Measurements from ENCODE around the gene TP53AIP1. TPM values are rescaled to one million over a fixed set of nuclear protein-coding genes. Genes with fewer than 3 reads are reported as not detected.

TP53AIP1 gene
- total RNA-seq, 1 experiment from 2014 or later: not detected

GRCh38 chr11:128965485-128965884 is 22.8 kb upstream of the TP53AIP1 start:
- Mint-ChIP-seq H3K36me3 (ENCODE audit: insufficient read depth in 1 of 3, low read depth in 3 of 3) (peaks cover 11 to 17% (median 17%) of the 10 kb centered on the region in 3 experiments; a peak in 6 of 7 replicates), H3K27me3 (ENCODE audit: low read depth) (no peaks in the 10 kb centered on the region), H3K4me1 (peaks cover 7 to 9% of the 10 kb centered on the region in 2 experiments; a peak in 3 of 4 replicates), H3K4me3 (no peak overlapping the region), H3K9me3 (no peaks in the 10 kb centered on the region), H3K27ac (no peak overlapping the region)
- no peak for DNase-seq
- Histone ChIP-seq H3K56ac (ENCODE audit: insufficient read length, low read depth, low read length) (no peak overlapping the region), H3K9ac (ENCODE audit: extremely low read depth, insufficient read length, low read length) (no peak overlapping the region), H3K4ac (ENCODE audit: low read depth, low read length) (no peak overlapping the region), H2BK20ac (ENCODE audit: low read depth, low read length, poor library complexity, severe bottlenecking) (no peak overlapping the region), H3K27ac (ENCODE audit: insufficient read length, low read depth, low read length) (no peak overlapping the region), H4K20me1 (ENCODE audit: control insufficient read depth, insufficient read depth, insufficient read length) (no peaks in the 10 kb centered on the region), H3K27me3 (ENCODE audit: insufficient read depth, low read length) (no peaks in the 10 kb centered on the region), H3K9me3 (ENCODE audit: control insufficient read depth, low read depth, low read length) (no peaks in the 10 kb centered on the region), H4K8ac (replicated peaks; ENCODE audit: insufficient read length, low read depth, low read length) (no peak overlapping the region), H3K23me2 (ENCODE audit: insufficient read length, low read depth, low read length, poor library complexity, severe bottlenecking) (no peaks in the 10 kb centered on the region), H3K14ac (ENCODE audit: insufficient read depth, low read length) (no peak overlapping the region), H2BK12ac (ENCODE audit: insufficient read length, low read depth, low read length) (no peak overlapping the region), H3K79me1 (ENCODE audit: insufficient read depth, low read depth, low read length, poor library complexity, severe bottlenecking) (no peaks in the 10 kb centered on the region), H2BK5ac (ENCODE audit: insufficient read length, low read length) (no peak overlapping the region), H2BK120ac (ENCODE audit: low read depth, low read length, poor library complexity, severe bottlenecking) (no peak overlapping the region), H4K91ac (ENCODE audit: insufficient read length, low read depth, low read length) (no peak overlapping the region), H4K5ac (ENCODE audit: insufficient read length, low read depth, low read length) (no peak overlapping the region), H3T11ph (ENCODE audit: low read length) (no peak overlapping the region), H2AK5ac (ENCODE audit: insufficient read length, low read length) (no peak overlapping the region), H2BK15ac (ENCODE audit: low read depth, low read length) (no peak overlapping the region), H3K4me2 (ENCODE audit: insufficient read depth, insufficient read length, low read length) (no peak overlapping the region), H3K23ac (ENCODE audit: insufficient read length, low read depth, low read length) (no peak overlapping the region), H2AFZ (ENCODE audit: low read length) (no peak overlapping the region), H3K4me1 (ENCODE audit: insufficient read depth, low read length) (no peaks in the 10 kb centered on the region), H3K18ac (ENCODE audit: insufficient read length, low read depth, low read length) (no peak overlapping the region), H3K79me2 (ENCODE audit: insufficient read depth, low read length) (no peaks in the 10 kb centered on the region)
- TF ChIP-seq CTCF (conservative IDR thresholded peaks at IDR 0.05): no peak
- WGBS (ENCODE audit: extremely low coverage, insufficient read length, low lambda C conversion rate): no CpG with 5 or more reads among the region's 4 CpGs
